ENCODE measurements around the gene TRANK1.
A peak's percentile ranks its signal among the peaks of the same experiment; 100 is the strongest.

TRANK1 gene

GRCh38 chr3:36944641-36945270, at the start of gene TRANK1:
TSS of gene TRANK1 (minus strand) at chr3:36945054. CDS start at chr3:36944809, 245 bp downstream.
- TF ChIP-seq, protein P1, sequence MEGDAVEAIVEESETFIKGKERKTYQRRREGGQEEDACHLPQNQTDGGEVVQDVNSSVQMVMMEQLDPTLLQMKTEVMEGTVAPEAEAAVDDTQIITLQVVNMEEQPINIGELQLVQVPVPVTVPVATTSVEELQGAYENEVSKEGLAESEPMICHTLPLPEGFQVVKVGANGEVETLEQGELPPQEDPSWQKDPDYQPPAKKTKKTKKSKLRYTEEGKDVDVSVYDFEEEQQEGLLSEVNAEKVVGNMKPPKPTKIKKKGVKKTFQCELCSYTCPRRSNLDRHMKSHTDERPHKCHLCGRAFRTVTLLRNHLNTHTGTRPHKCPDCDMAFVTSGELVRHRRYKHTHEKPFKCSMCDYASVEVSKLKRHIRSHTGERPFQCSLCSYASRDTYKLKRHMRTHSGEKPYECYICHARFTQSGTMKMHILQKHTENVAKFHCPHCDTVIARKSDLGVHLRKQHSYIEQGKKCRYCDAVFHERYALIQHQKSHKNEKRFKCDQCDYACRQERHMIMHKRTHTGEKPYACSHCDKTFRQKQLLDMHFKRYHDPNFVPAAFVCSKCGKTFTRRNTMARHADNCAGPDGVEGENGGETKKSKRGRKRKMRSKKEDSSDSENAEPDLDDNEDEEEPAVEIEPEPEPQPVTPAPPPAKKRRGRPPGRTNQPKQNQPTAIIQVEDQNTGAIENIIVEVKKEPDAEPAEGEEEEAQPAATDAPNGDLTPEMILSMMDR (IDR thresholded peaks at IDR 0.05; ENCODE audit: insufficient read depth, low read length, missing control alignments), result no peak
- DNase-seq (ENCODE audit: low read depth, low spot score), result no peak
- ChIA-PET CTCF (interaction anchor here (0.9 to 4.0 kb wide), 5 partner anchors 9 to 217 kb away, joined by 3 to 40 read pairs (median 3); no protein-coding TSS in a partner anchor), POLR2A (no interaction called here)
- H3K4me3 ChIP-seq (ENCODE audit: low read depth, low read length), result peak within 1 kb of the TSS; percentile 63

DNA sequence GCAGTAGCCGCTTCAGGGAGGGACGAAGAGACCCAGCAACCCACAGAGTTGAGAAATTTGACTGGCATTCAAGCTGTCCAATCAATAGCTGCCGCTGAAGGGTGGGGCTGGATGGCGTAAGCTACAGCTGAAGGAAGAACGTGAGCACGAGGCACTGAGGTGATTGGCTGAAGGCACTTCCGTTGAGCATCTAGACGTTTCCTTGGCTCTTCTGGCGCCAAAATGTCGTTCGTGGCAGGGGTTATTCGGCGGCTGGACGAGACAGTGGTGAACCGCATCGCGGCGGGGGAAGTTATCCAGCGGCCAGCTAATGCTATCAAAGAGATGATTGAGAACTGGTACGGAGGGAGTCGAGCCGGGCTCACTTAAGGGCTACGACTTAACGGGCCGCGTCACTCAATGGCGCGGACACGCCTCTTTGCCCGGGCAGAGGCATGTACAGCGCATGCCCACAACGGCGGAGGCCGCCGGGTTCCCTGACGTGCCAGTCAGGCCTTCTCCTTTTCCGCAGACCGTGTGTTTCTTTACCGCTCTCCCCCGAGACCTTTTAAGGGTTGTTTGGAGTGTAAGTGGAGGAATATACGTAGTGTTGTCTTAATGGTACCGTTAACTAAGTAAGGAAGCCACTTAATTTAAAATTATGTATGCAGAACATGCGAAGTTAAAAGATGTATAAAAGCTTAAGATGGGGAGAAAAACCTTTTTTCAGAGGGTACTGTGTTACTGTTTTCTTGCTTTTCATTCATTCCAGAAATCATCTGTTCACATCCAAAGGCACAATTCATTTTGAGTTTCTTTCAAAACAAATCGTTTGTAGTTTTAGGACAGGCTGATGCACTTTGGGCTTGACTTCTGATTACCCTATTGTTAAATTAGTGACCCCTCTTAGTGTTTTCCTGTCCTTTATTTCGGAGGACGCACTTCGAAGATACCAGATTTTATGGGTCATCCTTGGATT, 48.8 kb upstream of the TRANK1 start, which contains the start of gene MLH1:
TSS of gene MLH1 (plus strand) at position 193 of the 958 bp plus-strand sequence. CDS start at position 223, 30 bp downstream.
- H3K4me3 ChIP-seq (ENCODE audit: low read depth, low read length), result peak within 1 kb of the TSS; percentile 86
- POLR2A ChIA-PET, result interaction anchor here (0.7 to 1.7 kb wide), 3 partner anchors 10 to 147 kb away, joined by 3 to 4 read pairs (median 4); no protein-coding TSS in a partner anchor
- TF ChIP-seq, protein P1 (IDR thresholded peaks at IDR 0.05; ENCODE audit: insufficient read depth, low read length, missing control alignments), result no peak
- CTCF ChIA-PET, result interaction anchor here (0.9 to 2.8 kb wide), 8 partner anchors 11 to 264 kb away, joined by 3 to 10 read pairs (median 4); no protein-coding TSS in a partner anchor
- peak; percentile 100 for DNase-seq (ENCODE audit: low read depth, low spot score)

DNA sequence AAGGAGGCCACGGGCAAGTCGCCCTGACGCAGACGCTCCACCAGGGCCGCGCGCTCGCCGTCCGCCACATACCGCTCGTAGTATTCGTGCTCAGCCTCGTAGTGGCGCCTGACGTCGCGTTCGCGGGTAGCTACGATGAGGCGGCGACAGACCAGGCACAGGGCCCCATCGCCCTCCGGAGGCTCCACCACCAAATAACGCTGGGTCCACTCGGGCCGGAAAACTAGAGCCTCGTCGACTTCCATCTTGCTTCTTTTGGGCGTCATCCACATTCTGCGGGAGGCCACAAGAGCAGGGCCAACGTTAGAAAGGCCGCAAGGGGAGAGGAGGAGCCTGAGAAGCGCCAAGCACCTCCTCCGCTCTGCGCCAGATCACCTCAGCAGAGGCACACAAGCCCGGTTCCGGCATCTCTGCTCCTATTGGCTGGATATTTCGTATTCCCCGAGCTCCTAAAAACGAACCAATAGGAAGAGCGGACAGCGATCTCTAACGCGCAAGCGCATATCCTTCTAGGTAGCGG, 48.0 kb upstream of the TRANK1 start, which contains the start of gene EPM2AIP1:
TSS of gene EPM2AIP1 (minus strand) at position 326 of the 520 bp plus-strand sequence. CDS start at position 272, 54 bp downstream.
- TF ChIP-seq, protein P1 (IDR thresholded peaks at IDR 0.05; ENCODE audit: insufficient read depth, low read length, missing control alignments), result peak; percentile 42
- H3K4me3 ChIP-seq (ENCODE audit: low read depth, low read length), result peak within 1 kb of the TSS; percentile 86
- ChIA-PET POLR2A (interaction anchor here (0.6 to 1.7 kb wide), 4 partner anchors 9 to 295 kb away, joined by 3 to 4 read pairs (median 4); no protein-coding TSS in a partner anchor), CTCF (interaction anchor here (1.0 to 2.8 kb wide), 7 partner anchors 13 to 264 kb away, joined by 3 to 10 read pairs (median 6); no protein-coding TSS in a partner anchor)
- no peak for DNase-seq (ENCODE audit: low read depth, low spot score)

- peak overlapping the region; percentile 84 for H3K4me3 ChIP-seq (ENCODE audit: low read depth, low read length)
- TF ChIP-seq, protein P1 (IDR thresholded peaks at IDR 0.05; ENCODE audit: insufficient read depth, low read length, missing control alignments), result no peak
- peak; percentile 17 for DNase-seq (ENCODE audit: low read depth, low spot score)
- ChIA-PET CTCF (interaction anchor here (1.0 to 2.8 kb wide), 7 partner anchors 33 to 265 kb away, joined by 3 to 10 read pairs (median 6); no protein-coding TSS in a partner anchor), POLR2A (interaction anchor here (0.6 to 1.7 kb wide), 3 partner anchors 9 to 296 kb away, joined by 3 to 4 read pairs (median 4); no protein-coding TSS in a partner anchor)
Observed at GRCh38 chr3:36991923-36992805, 47.3 kb upstream of the TRANK1 start.

DNA sequence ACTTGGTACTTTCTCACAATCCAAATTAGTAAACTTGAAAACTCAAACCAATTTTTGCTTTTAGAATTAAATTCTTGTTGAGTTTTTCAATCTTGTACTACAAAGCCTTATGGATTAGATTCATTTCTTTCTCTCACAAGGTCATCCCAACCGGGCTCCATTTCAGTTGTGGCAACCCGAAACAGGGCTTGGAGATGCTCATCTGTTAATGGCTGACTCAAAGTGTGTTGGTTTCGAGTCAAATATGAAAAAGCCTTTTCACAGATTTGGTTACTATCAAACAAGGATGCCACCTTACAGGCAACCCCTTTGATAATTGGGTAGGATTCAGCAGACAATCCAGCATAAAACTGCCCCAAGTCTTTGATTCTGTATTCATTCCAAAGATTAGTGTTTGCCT, 46.3 kb upstream of the TRANK1 start:
- ChIA-PET CTCF (interaction anchor here (1.2 to 2.4 kb wide), 3 partner anchors 220 to 264 kb away, joined by 3 to 8 read pairs (median 3); no protein-coding TSS in a partner anchor), POLR2A (interaction anchor here (0.6 kb wide), 1 partner anchor 123 kb away, joined by 3 read pairs; no protein-coding TSS in a partner anchor)
- H3K4me3 ChIP-seq (ENCODE audit: low read depth, low read length), result peak overlapping the region; percentile 84
- DNase-seq (ENCODE audit: low read depth, low spot score), result no peak
- TF ChIP-seq, protein P1 (IDR thresholded peaks at IDR 0.05; ENCODE audit: insufficient read depth, low read length, missing control alignments), result no peak

Measured in AG04449 (cell line).